Ishikawa (cell line): ENCODE results near the gene AFMID.

Experiments used
- CEBPB ChIP-seq: IDR thresholded peaks from 2 replicates; pipeline ENCODE4 v1.6.1; 2012
- CREB1 ChIP-seq: IDR thresholded peaks from 2 replicates; pipeline ENCODE4 v1.6.1; 2012; ENCODE audit warnings: low read depth
- EP300 ChIP-seq: IDR thresholded peaks from 2 replicates; pipeline ENCODE4 v1.6.1; 2012; ENCODE audit warnings: borderline replicate concordance
- FOXM1 ChIP-seq: IDR thresholded peaks from 2 replicates; pipeline ENCODE4 v1.6.1; 2012; ENCODE audit warnings: low read depth, borderline replicate concordance
- NFIC ChIP-seq: IDR thresholded peaks from 2 replicates; pipeline ENCODE4 v1.6.1; 2012
- RAD21 ChIP-seq: IDR thresholded peaks from 2 replicates; pipeline ENCODE4 v1.6.1; 2012; ENCODE audit warnings: low read depth
- TAF1 ChIP-seq: IDR thresholded peaks from 2 replicates; pipeline ENCODE4 v1.6.1; 2012; ENCODE audit warnings: low read depth, mild to moderate bottlenecking
- TCF12 ChIP-seq: IDR thresholded peaks from 2 replicates; pipeline ENCODE4 v1.6.1; 2012; ENCODE audit warnings: low read depth
- TEAD4 ChIP-seq: IDR thresholded peaks from 2 replicates; pipeline ENCODE4 v1.6.1; 2012
- YY1 ChIP-seq: IDR thresholded peaks from 2 replicates; pipeline ENCODE4 v1.6.1; 2012; ENCODE audit warnings: low read depth
- TF ChIP-seq, protein P1 (sequence below): IDR thresholded peaks from 2 replicates; pipeline ENCODE4 v1.6.1; 2012; ENCODE audit warnings: low read depth, mild to moderate bottlenecking
- TF ChIP-seq, protein P2 (sequence below): IDR thresholded peaks from 2 replicates; pipeline ENCODE4 v1.6.1; 2012

DNA sequence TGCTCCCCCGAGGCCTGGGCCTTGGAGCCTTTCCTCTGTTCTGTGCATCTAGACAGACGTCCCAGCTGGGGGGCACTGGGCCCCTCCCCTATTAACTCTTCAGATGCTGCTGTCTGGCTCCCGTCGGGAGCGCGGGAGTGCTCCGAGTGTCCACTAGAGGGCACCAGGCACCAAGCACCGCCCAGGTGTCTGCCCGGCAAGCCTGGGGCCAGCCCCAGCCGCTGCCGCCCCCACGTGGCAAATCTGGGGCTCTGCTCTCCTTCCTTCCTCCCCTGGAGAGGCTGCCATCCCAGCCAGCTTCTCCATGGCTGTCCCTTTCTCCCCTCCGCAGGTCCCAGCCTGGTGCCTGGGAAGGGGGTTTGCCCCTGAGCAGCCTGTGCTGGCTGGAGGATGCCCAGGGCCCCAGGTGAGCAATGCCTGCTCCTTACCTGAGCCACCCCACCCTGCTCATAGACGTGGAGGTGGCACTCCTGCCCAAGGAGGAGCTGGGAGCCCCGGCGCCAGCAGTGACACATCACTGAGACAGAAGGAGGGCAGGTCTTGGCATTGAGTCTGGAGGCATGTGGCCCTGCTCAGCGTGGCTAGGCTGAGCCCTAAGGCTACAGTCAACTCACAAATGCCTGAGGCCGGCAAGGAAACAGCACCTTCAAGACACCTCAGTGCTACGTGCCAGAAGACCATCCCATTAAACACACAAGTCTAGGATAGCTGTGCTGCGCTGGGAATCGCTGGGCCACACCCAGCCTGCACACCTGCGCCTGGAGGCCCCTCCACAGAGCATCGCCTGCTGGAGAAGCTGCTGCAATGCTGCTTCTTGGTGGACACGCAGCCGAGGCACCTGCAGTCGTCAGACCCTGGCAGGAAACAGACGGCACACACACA is 64.0 kb downstream of the AFMID start:
- no peak for TF ChIP-seq YY1
- TF ChIP-seq, protein P1, sequence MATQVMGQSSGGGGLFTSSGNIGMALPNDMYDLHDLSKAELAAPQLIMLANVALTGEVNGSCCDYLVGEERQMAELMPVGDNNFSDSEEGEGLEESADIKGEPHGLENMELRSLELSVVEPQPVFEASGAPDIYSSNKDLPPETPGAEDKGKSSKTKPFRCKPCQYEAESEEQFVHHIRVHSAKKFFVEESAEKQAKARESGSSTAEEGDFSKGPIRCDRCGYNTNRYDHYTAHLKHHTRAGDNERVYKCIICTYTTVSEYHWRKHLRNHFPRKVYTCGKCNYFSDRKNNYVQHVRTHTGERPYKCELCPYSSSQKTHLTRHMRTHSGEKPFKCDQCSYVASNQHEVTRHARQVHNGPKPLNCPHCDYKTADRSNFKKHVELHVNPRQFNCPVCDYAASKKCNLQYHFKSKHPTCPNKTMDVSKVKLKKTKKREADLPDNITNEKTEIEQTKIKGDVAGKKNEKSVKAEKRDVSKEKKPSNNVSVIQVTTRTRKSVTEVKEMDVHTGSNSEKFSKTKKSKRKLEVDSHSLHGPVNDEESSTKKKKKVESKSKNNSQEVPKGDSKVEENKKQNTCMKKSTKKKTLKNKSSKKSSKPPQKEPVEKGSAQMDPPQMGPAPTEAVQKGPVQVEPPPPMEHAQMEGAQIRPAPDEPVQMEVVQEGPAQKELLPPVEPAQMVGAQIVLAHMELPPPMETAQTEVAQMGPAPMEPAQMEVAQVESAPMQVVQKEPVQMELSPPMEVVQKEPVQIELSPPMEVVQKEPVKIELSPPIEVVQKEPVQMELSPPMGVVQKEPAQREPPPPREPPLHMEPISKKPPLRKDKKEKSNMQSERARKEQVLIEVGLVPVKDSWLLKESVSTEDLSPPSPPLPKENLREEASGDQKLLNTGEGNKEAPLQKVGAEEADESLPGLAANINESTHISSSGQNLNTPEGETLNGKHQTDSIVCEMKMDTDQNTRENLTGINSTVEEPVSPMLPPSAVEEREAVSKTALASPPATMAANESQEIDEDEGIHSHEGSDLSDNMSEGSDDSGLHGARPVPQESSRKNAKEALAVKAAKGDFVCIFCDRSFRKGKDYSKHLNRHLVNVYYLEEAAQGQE = no peak
- TF ChIP-seq EP300 = no peak
- TF ChIP-seq RAD21 = peak; percentile 94
- TF ChIP-seq FOXM1 = no peak
- no peak for TF ChIP-seq CEBPB
- no peak for TF ChIP-seq CREB1
- TF ChIP-seq TEAD4 = no peak
- no peak; the same call in 1 of the 2 replicates for TF ChIP-seq TCF12
- peak; percentile 20 for TF ChIP-seq NFIC
- TF ChIP-seq, protein P2, sequence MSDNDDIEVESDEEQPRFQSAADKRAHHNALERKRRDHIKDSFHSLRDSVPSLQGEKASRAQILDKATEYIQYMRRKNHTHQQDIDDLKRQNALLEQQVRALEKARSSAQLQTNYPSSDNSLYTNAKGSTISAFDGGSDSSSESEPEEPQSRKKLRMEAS = peak; percentile 61
- no peak for TF ChIP-seq TAF1
